PC-9 (cell line): Measurements from ENCODE around the gene THOC1. TPM values are rescaled to one million over a fixed set of nuclear protein-coding genes. Genes with fewer than 3 reads are reported as not detected.

Experiments
- BruUV-seq: library from RNA; stranded (reverse); fragments of 400-500 nt; replicated peaks from 2 replicates; lab custom pipeline; 2021; lab: Mats Ljungman, UMichigan
- CTCF ChIA-PET: fragments of 300-600 bp; sonication (Branson Sonifier 250); formaldehyde crosslinking; loops from one replicate; lab custom pipeline; 2022; ENCODE audit warnings: antibody characterized with exemption; lab: Charles Lee
- POLR2A ChIA-PET: fragments of 300-600 bp; sonication (Branson Sonifier 250); formaldehyde crosslinking; loops from one replicate; lab custom pipeline; 2022; ENCODE audit warnings: antibody characterized with exemption; ENCODE audit not compliant: unreplicated experiment; lab: Charles Lee
- DNase-seq, 2 experiments: peaks; one replicate each; pipeline versions ENCODE4 v3.0.0 to v3.0.0-alpha.2; 2015 to 2022; ENCODE audit warnings: mixed read lengths in 1 of 2
- H2AFZ ChIP-seq: fragments of 200-600 bp; sonication (generic); 2 replicates; pipeline ENCODE4 v1.8.1; 2017; ENCODE audit warnings: antibody characterized with exemption
- H3F3A ChIP-seq: fragments of 200-600 bp; sonication (generic); 2 replicates; pipeline ENCODE4 v1.8.1; 2017; ENCODE audit warnings: antibody characterized with exemption, mild to moderate bottlenecking, low read depth; ENCODE audit not compliant: insufficient read depth
- H3K27ac ChIP-seq: fragments of 200-600 bp; sonication (generic); 2 replicates; pipeline ENCODE4 v1.6.1; 2016; ENCODE audit warnings: mixed run types
- H3K27me3 ChIP-seq: fragments of 200-600 bp; sonication (generic); 2 replicates; pipeline ENCODE4 v1.6.1; 2016; ENCODE audit warnings: low read depth, mixed run types; ENCODE audit not compliant: insufficient read depth
- H3K36me3 ChIP-seq: fragments of 200-600 bp; sonication (generic); 2 replicates; pipeline ENCODE4 v1.6.1; 2016; ENCODE audit warnings: low read depth, mixed run types
- H3K4me1 ChIP-seq: fragments of 200-600 bp; sonication (generic); replicated peaks from 2 replicates; pipeline ENCODE4 v1.6.1; 2016; ENCODE audit warnings: mixed run types; ENCODE audit not compliant: insufficient read depth
- H3K4me2 ChIP-seq: fragments of 200-600 bp; sonication (generic); 2 replicates; pipeline ENCODE4 v1.6.1; 2017; ENCODE audit warnings: mixed run types
- H3K4me3 ChIP-seq: fragments of 200-600 bp; sonication (generic); 2 replicates; pipeline ENCODE4 v1.6.1; 2016; ENCODE audit warnings: mixed run types
- H3K79me2 ChIP-seq: fragments of 200-600 bp; sonication (generic); 2 replicates; pipeline ENCODE4 v1.6.1; 2017; ENCODE audit warnings: low read depth, mixed run types
- H3K9me2 ChIP-seq: fragments of 200-600 bp; sonication (generic); 2 replicates; pipeline ENCODE4 v1.8.1; 2017; ENCODE audit warnings: mild to moderate bottlenecking; ENCODE audit not compliant: insufficient read depth
- H3K9me3 ChIP-seq: fragments of 200-600 bp; sonication (generic); 2 replicates; pipeline ENCODE4 v1.8.1; 2016; ENCODE audit warnings: low read depth; ENCODE audit not compliant: insufficient read depth
- H4K20me1 ChIP-seq: fragments of 200-600 bp; sonication (generic); 2 replicates; pipeline ENCODE4 v1.8.1; 2017; ENCODE audit not compliant: insufficient read depth
- CTCF ChIP-seq: fragments of 200-600 bp; sonication (generic); conservative IDR thresholded peaks from 2 replicates; pipeline ENCODE4 v1.6.1; 2017; ENCODE audit warnings: mixed run types, antibody characterized with exemption, mild to moderate bottlenecking, moderate library complexity
- EZH2 ChIP-seq: fragments of 200-600 bp; sonication (generic); IDR thresholded peaks from 2 replicates; pipeline ENCODE4 v1.8.0; 2017; ENCODE audit warnings: antibody characterized with exemption, low read depth
- intact Hi-C: fragments of 100-400 bp; cut with micrococcal nuclease; formaldehyde crosslinking; loops from one replicate; pipeline ENCODE4 v1.10.0; 2022; ENCODE audit not compliant: unreplicated experiment
- total RNA-seq: library from RNA; stranded (reverse); gene quantifications from 2 replicates; pipeline ENCODE4 v1.2.3, GENCODE V29; 2021

The THOC1 gene
- total RNA-seq, 1 experiment from 2014 or later, result 55.6 TPM

GRCh38 chr18:245282-245847 lies 22.5 kb downstream of the THOC1 start:
- TF ChIP-seq CTCF (no peak), EZH2 (no peak)
- POLR2A ChIA-PET, result no interaction called here
- no peak overlapping the region for H2AFZ ChIP-seq
- H3K4me1 ChIP-seq, result no peaks in the 10 kb centered on the region
- H3K9me2 ChIP-seq, result no peaks in the 10 kb centered on the region
- peaks cover 22% of the 10 kb centered on the region for H3K36me3 ChIP-seq
- intact Hi-C loops, result no loop called here
- H4K20me1 ChIP-seq, result no peaks in the 10 kb centered on the region
- no peaks in the 10 kb centered on the region for H3F3A ChIP-seq
- H3K27ac ChIP-seq, result no peak overlapping the region
- no peaks in the 10 kb centered on the region for H3K27me3 ChIP-seq
- H3K4me2 ChIP-seq, result no peak overlapping the region
- BruUV-seq, result no TSS peak
- CTCF ChIA-PET, result no interaction called here
- no peaks in the 10 kb centered on the region for H3K9me3 ChIP-seq
- no peak overlapping the region for H3K4me3 ChIP-seq
- H3K79me2 ChIP-seq, result no peaks in the 10 kb centered on the region
- no peak for DNase-seq

- Histone ChIP-seq H3K27ac (no peak overlapping the region), H3K79me2 (no peaks in the 10 kb centered on the region), H3K4me2 (no peak overlapping the region), H2AFZ (no peak overlapping the region), H3K9me2 (no peaks in the 10 kb centered on the region), H4K20me1 (no peaks in the 10 kb centered on the region), H3K36me3 (no peaks in the 10 kb centered on the region), H3K27me3 (no peaks in the 10 kb centered on the region), H3F3A (no peaks in the 10 kb centered on the region), H3K9me3 (no peaks in the 10 kb centered on the region), H3K4me3 (no peak overlapping the region), H3K4me1 (no peaks in the 10 kb centered on the region)
- CTCF ChIA-PET, result no interaction called here
- TF ChIP-seq EZH2 (no peak), CTCF (no peak)
- no TSS peak for BruUV-seq
- POLR2A ChIA-PET, result no interaction called here
- DNase-seq, result no peak
- intact Hi-C loops, result no loop called here
Measured at GRCh38 chr18:240175-240574, 27.7 kb downstream of the THOC1 start.

- CTCF ChIA-PET, result no interaction called here
Measured at GRCh38 chr18:231563-231962, 36.3 kb downstream of the THOC1 start.

More at GRCh38 chr18:231563-231962, 36.3 kb downstream of the THOC1 start:
- H3K9me2 ChIP-seq, result no peaks in the 10 kb centered on the region
- H3K79me2 ChIP-seq, result no peaks in the 10 kb centered on the region
- H3K4me3 ChIP-seq, result no peak overlapping the region
- H2AFZ ChIP-seq, result no peak overlapping the region
- H3F3A ChIP-seq, result no peaks in the 10 kb centered on the region
- no peaks in the 10 kb centered on the region for H3K4me1 ChIP-seq
- POLR2A ChIA-PET, result no interaction called here
- H3K27ac ChIP-seq, result no peak overlapping the region
- no TSS peak for BruUV-seq
- intact Hi-C loops, result no loop called here
- no peak overlapping the region for H3K4me2 ChIP-seq
- H3K9me3 ChIP-seq, result no peaks in the 10 kb centered on the region
- TF ChIP-seq CTCF (no peak), EZH2 (no peak)
- no peak for DNase-seq
- no peaks in the 10 kb centered on the region for H3K36me3 ChIP-seq
- no peaks in the 10 kb centered on the region for H3K27me3 ChIP-seq
- H4K20me1 ChIP-seq, result no peaks in the 10 kb centered on the region
